Measurements from ENCODE around the gene ACTN2. TPM values are rescaled to one million over a fixed set of nuclear protein-coding genes. Genes with fewer than 3 reads are reported as not detected.

The ACTN2 gene
- total and polyA plus RNA-seq, 2 donors (not counting 1 experiment from before 2014, with no cell fraction given): 0.17 to 0.22 TPM

GRCh38 chr1:236700903-236701302, 14.6 kb downstream of the ACTN2 start:
- Histone ChIP-seq H3K27ac (ENCODE audit: insufficient read depth, low read length) (no peak overlapping the region), H3K79me2 (ENCODE audit: control insufficient read depth, insufficient read depth, low read length) (no peaks in the 10 kb centered on the region), H3K36me3 (ENCODE audit: control insufficient read depth, insufficient read depth, low read length) (no peaks in the 10 kb centered on the region), H3K4me1 (ENCODE audit: control insufficient read depth, extremely low read depth, insufficient read depth, low read length) (no peaks in the 10 kb centered on the region), H3K4me2 (ENCODE audit: extremely low read depth, insufficient read depth, low read length) (no peak overlapping the region), H4K20me1 (ENCODE audit: control insufficient read depth, extremely low read depth, insufficient read depth, low read length) (no peaks in the 10 kb centered on the region), H2AFZ (ENCODE audit: low read length) (no peak overlapping the region), H3K4me3 (replicated peaks in 1 of 4; ENCODE audit: control extremely low read depth in 1 of 4, insufficient read depth in 1 of 4, low read depth in 3 of 4, low read length in 4 of 4) (no peak overlapping the region), H3K9ac (ENCODE audit: insufficient read depth, low read length) (no peak overlapping the region), H3K27me3 (ENCODE audit: control insufficient read depth, insufficient read depth, low read length) (no peaks in the 10 kb centered on the region), H3K9me3 (ENCODE audit: control insufficient read depth, insufficient read depth, low read depth, low read length) (no peaks in the 10 kb centered on the region)
- DNase-seq (ENCODE audit: low read depth in 2 of 2): no peak
- no peak for TF ChIP-seq CTCF (conservative IDR thresholded peaks at IDR 0.05 in 1 of 2, IDR thresholded peaks at IDR 0.05 in 1 of 2; ENCODE audit: low read depth in 1 of 2, low read length in 2 of 2)
- TF ChIP-seq EZH2 (IDR thresholded peaks at IDR 0.05; ENCODE audit: low read length, missing control alignments): no peak

- Histone ChIP-seq H4K20me1 (ENCODE audit: control insufficient read depth, extremely low read depth, insufficient read depth, low read length) (no peaks in the 10 kb centered on the region), H3K36me3 (ENCODE audit: control insufficient read depth, insufficient read depth, low read length) (no peaks in the 10 kb centered on the region), H3K27ac (ENCODE audit: insufficient read depth, low read length) (no peak overlapping the region), H2AFZ (ENCODE audit: low read length) (no peak overlapping the region), H3K27me3 (ENCODE audit: control insufficient read depth, insufficient read depth, low read length) (no peaks in the 10 kb centered on the region), H3K9ac (ENCODE audit: insufficient read depth, low read length) (no peak overlapping the region), H3K79me2 (ENCODE audit: control insufficient read depth, insufficient read depth, low read length) (no peaks in the 10 kb centered on the region), H3K4me2 (ENCODE audit: extremely low read depth, insufficient read depth, low read length) (no peak overlapping the region), H3K4me3 (replicated peaks in 1 of 4; ENCODE audit: control extremely low read depth in 1 of 4, insufficient read depth in 1 of 4, low read depth in 3 of 4, low read length in 4 of 4) (no peak overlapping the region), H3K9me3 (ENCODE audit: control insufficient read depth, insufficient read depth, low read depth, low read length) (no peaks in the 10 kb centered on the region), H3K4me1 (ENCODE audit: control insufficient read depth, extremely low read depth, insufficient read depth, low read length) (no peaks in the 10 kb centered on the region)
- no peak for TF ChIP-seq EZH2 (IDR thresholded peaks at IDR 0.05; ENCODE audit: low read length, missing control alignments)
- TF ChIP-seq CTCF (conservative IDR thresholded peaks at IDR 0.05 in 1 of 2, IDR thresholded peaks at IDR 0.05 in 1 of 2; ENCODE audit: low read depth in 1 of 2, low read length in 2 of 2): no peak
- no peak for DNase-seq (ENCODE audit: low read depth in 2 of 2)
These were observed 15.5 kb downstream of the ACTN2 start for GRCh38 chr1:236701782-236702181.

- H4K20me1 ChIP-seq (ENCODE audit: control insufficient read depth, extremely low read depth, insufficient read depth, low read length): no peaks in the 10 kb centered on the region
- H3K79me2 ChIP-seq (ENCODE audit: control insufficient read depth, insufficient read depth, low read length): no peaks in the 10 kb centered on the region
- no peaks in the 10 kb centered on the region for H3K9me3 ChIP-seq (ENCODE audit: control insufficient read depth, insufficient read depth, low read depth, low read length)
- no peak for DNase-seq (ENCODE audit: low read depth in 2 of 2)
- no peak for TF ChIP-seq EZH2 (IDR thresholded peaks at IDR 0.05; ENCODE audit: low read length, missing control alignments)
- TF ChIP-seq CTCF (conservative IDR thresholded peaks at IDR 0.05 in 1 of 2, IDR thresholded peaks at IDR 0.05 in 1 of 2; ENCODE audit: low read depth in 1 of 2, low read length in 2 of 2): no peak
- H3K27ac ChIP-seq (ENCODE audit: insufficient read depth, low read length): no peak overlapping the region
- no peak overlapping the region for H3K9ac ChIP-seq (ENCODE audit: insufficient read depth, low read length)
- H3K27me3 ChIP-seq (ENCODE audit: control insufficient read depth, insufficient read depth, low read length): no peaks in the 10 kb centered on the region
- H3K4me3 ChIP-seq (replicated peaks in 1 of 4; ENCODE audit: control extremely low read depth in 1 of 4, insufficient read depth in 1 of 4, low read depth in 3 of 4, low read length in 4 of 4): no peak overlapping the region
- H2AFZ ChIP-seq (ENCODE audit: low read length): no peak overlapping the region
- H3K36me3 ChIP-seq (ENCODE audit: control insufficient read depth, insufficient read depth, low read length): no peaks in the 10 kb centered on the region
- H3K4me2 ChIP-seq (ENCODE audit: extremely low read depth, insufficient read depth, low read length): no peak overlapping the region
- H3K4me1 ChIP-seq (ENCODE audit: control insufficient read depth, extremely low read depth, insufficient read depth, low read length): no peaks in the 10 kb centered on the region
These were observed 16.6 kb downstream of the ACTN2 start for GRCh38 chr1:236702791-236703394.
